Right lobe of liver (tissue), 6 donors: Measurements from ENCODE around the gene C5orf15. TPM values are rescaled to one million over a fixed set of nuclear protein-coding genes. Genes with fewer than 3 reads are reported as not detected.

Source experiments
- ATAC-seq, 4 donors: fragments of 200-7000 bp; cut with Tn5 transposase; one replicate each; pipeline ENCODE4 v1.9.1; 2020; ENCODE audit warnings: mild to moderate bottlenecking in 4 of 4, moderate library complexity in 4 of 4
- DNase-seq, 3 donors: peaks; one replicate each; pipeline ENCODE4 v3.0.0-alpha.2; 2020
- H3K27ac ChIP-seq, 3 donors: fragments of 200-600 bp; one replicate each; pipeline ENCODE4 v1.8.0; 2022
- H3K27me3 ChIP-seq, 2 donors: fragments of 200-600 bp; one replicate each; pipeline ENCODE4 v1.8.0; 2022
- H3K36me3 ChIP-seq, 4 donors: fragments of 200-600 bp; sonication (generic) in 1 of 4; one replicate each; pipeline versions ENCODE4 v1.5.1 to v1.8.0; 2017 to 2022; ENCODE audit warnings: control low read depth in 1 of 4
- H3K4me1 ChIP-seq, 4 donors: fragments of 200-600 bp; sonication (generic) in 1 of 4; one replicate each; pipeline versions ENCODE4 v1.5.1 to v1.8.0; 2017 to 2022; ENCODE audit warnings: control low read depth in 1 of 4
- H3K4me3 ChIP-seq, 3 donors: fragments of 200-600 bp; one replicate each; pipeline ENCODE4 v1.8.0; 2022
- H3K9me3 ChIP-seq, 4 donors: fragments of 200-600 bp; sonication (generic) in 1 of 4; one replicate each; pipeline versions ENCODE4 v1.5.1 to v1.8.0; 2017 to 2022; ENCODE audit warnings: control low read depth in 1 of 4
- POLR2A ChIP-seq: fragments of 450-650 bp; IDR thresholded peaks from one replicate; pipeline ENCODE4 v1.6.1; 2017; ENCODE audit warnings: antibody characterized with exemption, mild to moderate bottlenecking
- WGBS: methylation state at CpG from one replicate; pipeline ENCODE4 v1.1.6; 2018; ENCODE audit warnings: low coverage, low lambda C conversion rate; ENCODE audit not compliant: insufficient coverage; ENCODE audit errors: missing lambda C conversion rate; 5-methylcytosine and 5-hydroxymethylcytosine counted together
- intact Hi-C, 2 donors: fragments of 100-400 bp; cut with DNase I; formaldehyde crosslinking; loops; one replicate each; pipeline versions ENCODE4 v1.11.2 to v1.14.1; 2022
- total RNA-seq, 6 experiments: library from RNA; depleted of rRNA in 2 of 6; stranded (reverse); fragments of >200 nt in 2 of 6; fragmentation: NEBNext Ultra II Directional in 3 of 6; extraction: Animal tissue kit (Norgen Biotek cat#: 25700) in 3 of 6; gene quantifications; one replicate each; pipeline versions ENCODE4 v1.1.0 to v1.2.4, GENCODE V29; 2016 to 2023
- TF ChIP-seq, protein P1 (sequence below), 4 donors: fragments of 200-600 bp in 3 of 4; fragments of 450-650 bp in 1 of 4; IDR thresholded peaks; one replicate each; pipeline versions ENCODE4 v1.5.1 to v1.8.0; 2016 to 2022; ENCODE audit warnings: antibody characterized with exemption in 4 of 4, mild to moderate bottlenecking in 2 of 4
- donor health status: DM: no; HTN: yes; CAD: no.
- donor health status: DM: no; HTN: no; CAD: no.
- donor health status: DM: no; HTN: no; CAD: no.
- donor health status: DM: no; HTN: yes; CAD: no.
- donor health status: DM: no; HTN: yes; CAD: no.

Gene C5orf15
- total RNA-seq, 6 experiments from 2014 or later = 15.0 to 37.5 (median 24.4) TPM

DNA sequence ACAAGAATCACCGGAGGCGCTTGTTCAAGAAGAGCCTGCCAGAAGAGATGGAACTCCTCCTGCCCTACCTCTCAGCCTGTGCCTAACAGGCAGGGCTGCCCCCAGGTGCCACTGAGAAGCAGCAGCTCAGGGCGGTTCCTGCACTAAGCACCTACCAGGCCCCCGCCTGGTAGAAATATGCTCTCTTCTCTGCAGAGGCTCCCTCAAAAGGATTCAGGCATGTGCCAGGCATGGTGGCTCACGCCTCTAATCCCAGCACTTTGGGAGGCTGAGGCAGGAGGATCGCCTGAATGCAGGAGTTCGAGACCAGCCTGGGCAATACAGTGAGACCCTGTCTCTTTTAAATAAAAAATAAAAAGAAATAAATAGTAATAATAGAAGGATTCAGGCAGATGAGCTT is 30.4 kb upstream of the C5orf15 start:
- DNase-seq (no peak), ATAC-seq (no peak)
- TF ChIP-seq, protein P1, sequence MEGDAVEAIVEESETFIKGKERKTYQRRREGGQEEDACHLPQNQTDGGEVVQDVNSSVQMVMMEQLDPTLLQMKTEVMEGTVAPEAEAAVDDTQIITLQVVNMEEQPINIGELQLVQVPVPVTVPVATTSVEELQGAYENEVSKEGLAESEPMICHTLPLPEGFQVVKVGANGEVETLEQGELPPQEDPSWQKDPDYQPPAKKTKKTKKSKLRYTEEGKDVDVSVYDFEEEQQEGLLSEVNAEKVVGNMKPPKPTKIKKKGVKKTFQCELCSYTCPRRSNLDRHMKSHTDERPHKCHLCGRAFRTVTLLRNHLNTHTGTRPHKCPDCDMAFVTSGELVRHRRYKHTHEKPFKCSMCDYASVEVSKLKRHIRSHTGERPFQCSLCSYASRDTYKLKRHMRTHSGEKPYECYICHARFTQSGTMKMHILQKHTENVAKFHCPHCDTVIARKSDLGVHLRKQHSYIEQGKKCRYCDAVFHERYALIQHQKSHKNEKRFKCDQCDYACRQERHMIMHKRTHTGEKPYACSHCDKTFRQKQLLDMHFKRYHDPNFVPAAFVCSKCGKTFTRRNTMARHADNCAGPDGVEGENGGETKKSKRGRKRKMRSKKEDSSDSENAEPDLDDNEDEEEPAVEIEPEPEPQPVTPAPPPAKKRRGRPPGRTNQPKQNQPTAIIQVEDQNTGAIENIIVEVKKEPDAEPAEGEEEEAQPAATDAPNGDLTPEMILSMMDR (IDR thresholded peaks at IDR 0.05) = no peak
- TF ChIP-seq POLR2A = no peak
- Histone ChIP-seq H3K27me3 (no peaks in the 10 kb centered on the region), H3K27ac (no peak overlapping the region), H3K4me3 (no peak overlapping the region), H3K9me3 (no peaks in the 10 kb centered on the region), H3K4me1 (peaks cover 0 to 67% (median 25%) of the 10 kb centered on the region in 4 donors), H3K36me3 (no peaks in the 10 kb centered on the region)
- intact Hi-C loops = no loop called here
- 90% methylated on average over 2 of the region's 7 CpGs for WGBS

DNA sequence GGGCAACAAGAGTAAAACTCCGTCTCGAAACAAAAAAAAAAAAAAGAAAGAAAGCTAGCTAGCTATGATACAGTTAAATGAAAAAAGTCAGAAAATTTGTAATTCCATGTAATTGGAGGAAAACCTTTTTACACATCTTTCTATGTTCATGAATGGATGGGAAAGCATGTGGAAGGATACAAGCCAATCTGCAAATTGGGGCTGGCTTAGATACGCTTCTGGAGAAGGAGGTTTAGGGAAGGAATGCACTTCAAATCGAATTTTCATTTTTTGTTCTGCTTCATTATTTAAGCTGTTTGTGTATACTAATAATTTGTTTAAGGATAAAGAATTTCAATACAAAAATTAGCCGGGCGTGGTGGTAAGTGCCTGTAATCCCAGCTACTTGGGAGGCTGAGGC is 29.6 kb upstream of the C5orf15 start:
- H3K27ac ChIP-seq = no peak overlapping the region
- H3K4me3 ChIP-seq = no peak overlapping the region
- ATAC-seq = no peak
- DNase-seq = no peak
- no peaks in the 10 kb centered on the region for H3K9me3 ChIP-seq
- H3K36me3 ChIP-seq = no peaks in the 10 kb centered on the region
- peaks cover 0 to 68% (median 24%) of the 10 kb centered on the region in 4 donors for H3K4me1 ChIP-seq
- TF ChIP-seq, protein P1 (IDR thresholded peaks at IDR 0.05) = no peak
- TF ChIP-seq POLR2A = no peak
- intact Hi-C loops = no loop called here
- no peaks in the 10 kb centered on the region for H3K27me3 ChIP-seq
- 75% methylated on average over 6 of the region's 6 CpGs for WGBS

DNA sequence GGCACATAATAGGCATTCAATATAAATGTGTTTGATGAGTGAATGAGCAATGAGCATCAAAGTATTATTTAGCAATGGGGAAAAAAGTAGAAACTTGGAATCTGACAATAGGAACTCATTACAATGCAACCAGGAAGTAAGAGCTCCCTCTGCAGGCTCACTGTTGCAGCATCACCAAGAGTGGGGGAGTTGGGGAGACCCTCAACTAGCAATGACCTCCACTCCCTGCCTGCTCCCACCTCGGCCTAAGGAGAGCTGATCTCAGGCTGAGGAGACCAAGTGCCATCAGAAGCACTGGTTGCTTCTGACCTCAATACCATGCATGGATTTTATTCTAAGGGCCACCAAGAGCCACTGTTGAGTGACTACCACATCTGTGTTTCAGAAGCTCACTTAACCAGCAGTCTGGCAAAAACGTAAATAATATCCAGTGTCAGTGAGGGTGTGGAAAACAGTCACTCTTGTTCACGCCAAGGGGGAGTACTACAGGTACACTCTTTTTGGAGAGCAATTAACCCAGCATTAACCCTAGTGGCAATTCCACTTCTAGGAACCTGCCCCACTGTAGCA is 28.3 kb upstream of the C5orf15 start:
- no peak for DNase-seq

DNA sequence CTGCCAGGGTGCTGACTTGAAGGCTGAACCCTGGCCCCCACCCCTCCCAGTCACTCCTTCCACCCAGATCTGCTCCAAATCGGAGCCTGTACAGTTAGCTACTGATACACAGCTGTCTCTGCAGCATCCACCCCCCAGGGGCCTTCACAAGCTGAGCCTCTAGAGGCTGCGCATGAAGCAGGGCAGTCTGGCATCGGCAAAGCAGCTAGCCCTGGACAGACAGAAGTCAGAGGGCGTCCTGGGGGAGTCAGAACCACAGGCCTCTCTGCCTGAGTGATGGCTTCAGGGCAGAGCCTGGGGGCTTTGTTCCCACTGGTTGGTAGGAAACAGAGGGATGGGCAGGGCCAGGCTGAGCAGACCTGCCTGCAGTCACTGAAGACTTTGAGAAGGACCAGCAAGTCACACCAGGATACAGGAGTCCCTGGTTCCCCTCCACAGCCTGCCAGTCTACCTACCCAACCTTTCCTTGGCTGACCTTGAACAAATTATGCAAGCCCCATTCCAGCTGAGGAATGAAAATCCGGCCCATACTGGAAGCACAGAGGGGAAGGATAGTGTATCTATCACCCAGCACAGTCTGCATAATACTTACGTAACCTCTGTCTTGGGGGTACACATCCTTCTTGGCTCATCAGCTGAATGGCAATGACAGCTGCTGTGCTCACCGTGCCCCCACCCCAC is 27.6 kb upstream of the C5orf15 start:
- no peaks in the 10 kb centered on the region for H3K9me3 ChIP-seq
- TF ChIP-seq, protein P1 (IDR thresholded peaks at IDR 0.05) = no peak
- no peak for TF ChIP-seq POLR2A
- H3K27me3 ChIP-seq = no peaks in the 10 kb centered on the region
- H3K27ac ChIP-seq = no peak overlapping the region
- H3K4me3 ChIP-seq = no peak overlapping the region
- intact Hi-C loops = no loop called here
- no peak for DNase-seq
- ATAC-seq = peak; percentile 51 to 78 (median 58)
- H3K36me3 ChIP-seq = peaks cover 0 to 11% (median 0%) of the 10 kb centered on the region in 4 donors
- H3K4me1 ChIP-seq = peaks cover 0 to 49% (median 16%) of the 10 kb centered on the region in 4 donors
- 43% methylated on average over 3 of the region's 7 CpGs for WGBS

More for the DNA sequence above, 28.3 kb upstream of the C5orf15 start:
- WGBS = 69% methylated on average over 3 of the region's 3 CpGs
- no peak for TF ChIP-seq POLR2A
- TF ChIP-seq, protein P1 (IDR thresholded peaks at IDR 0.05) = peak; percentile 21 to 36 (median 25)
- no peaks in the 10 kb centered on the region for H3K9me3 ChIP-seq
- H3K27ac ChIP-seq = no peak overlapping the region
- intact Hi-C loops = no loop called here
- peaks cover 0 to 3% (median 0%) of the 10 kb centered on the region in 4 donors for H3K36me3 ChIP-seq
- H3K27me3 ChIP-seq = no peaks in the 10 kb centered on the region
- peaks cover 0 to 56% (median 18%) of the 10 kb centered on the region in 4 donors for H3K4me1 ChIP-seq
- H3K4me3 ChIP-seq = no peak overlapping the region
- no peak for ATAC-seq
